ENCODE data around the gene PDE6A.
A peak's percentile ranks its signal among the peaks of the same experiment; 100 is the strongest.

GRCh38 chr5:149932445-149933350 lies 11.9 kb downstream of the PDE6A start:
- TF ChIP-seq CTCF (IDR thresholded peaks at IDR 0.05; ENCODE audit: insufficient read depth, low read depth, low read length) (peak; percentile 25), EZH2 (IDR thresholded peaks at IDR 0.05; ENCODE audit: insufficient read depth, low read length) (no peak)
